ENCODE measurements around the gene OTUD5. TPM values are rescaled to one million over a fixed set of nuclear protein-coding genes. Genes with fewer than 3 reads are reported as not detected.

OTUD5 gene
- total RNA-seq, 4 donors from 2014 or later: 39.4 to 96.9 (median 40.6) TPM

GRCh38 chrX:48927123-48927522, 30.3 kb downstream of the OTUD5 start:
- Histone ChIP-seq H3K27me3 (no peaks in the 10 kb centered on the region), H3K9me3 (no peaks in the 10 kb centered on the region), H3K36me3 (peaks cover 0 to 8% (median 0%) of the 10 kb centered on the region in 4 donors), H3K27ac (no peak overlapping the region), H3K4me1 (no peaks in the 10 kb centered on the region), H3K4me3 (no peak overlapping the region)
- TF ChIP-seq POLR2AphosphoS5 (IDR thresholded peaks at IDR 0.05) (no peak), CTCF (IDR thresholded peaks at IDR 0.05) (no peak), POLR2A (IDR thresholded peaks at IDR 0.05) (no peak), EP300 (IDR thresholded peaks at IDR 0.05; ENCODE audit: low read depth) (no peak)
- WGBS, 2 donors (ENCODE audit: low coverage in 1 of 2): 71 to 74% methylated on average over 2 to 5 of the region's 5 CpGs
- in situ Hi-C loops (cut with MboI; ENCODE audit: low pct_ligation_motif_present in 1 of 4, low pct_unique_long_range_greater_than_20kb in 1 of 4, low sequenced_read_pairs in 3 of 4) (no loop called here), intact Hi-C loops (cut with DNase I; ENCODE audit: low total_unique reads) (no loop called here)
- DNase-seq: no peak

- Histone ChIP-seq H3K4me3 (no peak overlapping the region), H3K27ac (no peak overlapping the region), H3K27me3 (no peaks in the 10 kb centered on the region), H3K4me1 (peaks cover 0 to 4% (median 0%) of the 10 kb centered on the region in 4 donors), H3K36me3 (peaks cover 0 to 4% (median 0%) of the 10 kb centered on the region in 4 donors), H3K9me3 (no peaks in the 10 kb centered on the region)
- intact Hi-C loops (cut with DNase I; ENCODE audit: low total_unique reads): loop anchor here (5.0 kb wide), 1 partner anchor 1522 kb away; no protein-coding TSS in a partner anchor
- in situ Hi-C loops (cut with MboI; ENCODE audit: low pct_ligation_motif_present in 1 of 4, low pct_unique_long_range_greater_than_20kb in 1 of 4, low sequenced_read_pairs in 3 of 4): loop anchor here in 1 of 4 donors (25.0 kb wide), 1 partner anchor 287 kb away; no protein-coding TSS in a partner anchor
- WGBS, 2 donors (ENCODE audit: low coverage in 1 of 2): 84% methylated on average over 5 of the region's 5 CpGs; no CpG with 5 or more reads in 1 of the 2 donors
- DNase-seq: no peak
- TF ChIP-seq EP300 (IDR thresholded peaks at IDR 0.05; ENCODE audit: low read depth) (no peak), POLR2AphosphoS5 (IDR thresholded peaks at IDR 0.05) (no peak), CTCF (IDR thresholded peaks at IDR 0.05) (no peak), POLR2A (IDR thresholded peaks at IDR 0.05) (no peak)
These were observed 33.1 kb downstream of the OTUD5 start for GRCh38 chrX:48924270-48924669.

GRCh38 chrX:48923771-48924170, 33.6 kb downstream of the OTUD5 start:
- TF ChIP-seq CTCF (IDR thresholded peaks at IDR 0.05): no peak
- no peak for TF ChIP-seq EP300 (IDR thresholded peaks at IDR 0.05; ENCODE audit: low read depth)
- no peak for TF ChIP-seq POLR2AphosphoS5 (IDR thresholded peaks at IDR 0.05)
- TF ChIP-seq POLR2A (IDR thresholded peaks at IDR 0.05): no peak
- Histone ChIP-seq H3K4me3 (no peak overlapping the region), H3K4me1 (peaks cover 0 to 5% (median 0%) of the 10 kb centered on the region in 4 donors), H3K27ac (no peak overlapping the region), H3K27me3 (no peaks in the 10 kb centered on the region), H3K36me3 (peaks cover 0 to 4% (median 0%) of the 10 kb centered on the region in 4 donors), H3K9me3 (no peaks in the 10 kb centered on the region)
- intact Hi-C loops (cut with DNase I; ENCODE audit: low total_unique reads) (loop anchor here (5.0 kb wide), 1 partner anchor 1521 kb away; no protein-coding TSS in a partner anchor), in situ Hi-C loops (cut with MboI; ENCODE audit: low pct_ligation_motif_present in 1 of 4, low pct_unique_long_range_greater_than_20kb in 1 of 4, low sequenced_read_pairs in 3 of 4) (loop anchor here in 1 of 4 donors (25.0 kb wide), 1 partner anchor 286 kb away; no protein-coding TSS in a partner anchor)
- 98% methylated on average over 13 of the region's 13 CpGs; no CpG with 5 or more reads in 1 of the 2 donors for WGBS, 2 donors (ENCODE audit: low coverage in 1 of 2)
- DNase-seq: no peak

GRCh38 chrX:48920718-48921104, 36.7 kb downstream of the OTUD5 start:
- peaks cover 0 to 13% (median 8%) of the 10 kb centered on the region in 4 donors for H3K4me1 ChIP-seq
- H3K4me3 ChIP-seq: no peak overlapping the region
- peaks cover 0 to 4% (median 0%) of the 10 kb centered on the region in 4 donors for H3K36me3 ChIP-seq
- no peak for DNase-seq
- H3K9me3 ChIP-seq: no peaks in the 10 kb centered on the region
- peak overlapping the region in 3 of 4 donors; percentile 31 to 94 (median 43) for H3K27ac ChIP-seq
- intact Hi-C loops (cut with DNase I; ENCODE audit: low total_unique reads) (loop anchor here (5.0 kb wide), 1 partner anchor 1518 kb away; no protein-coding TSS in a partner anchor), in situ Hi-C loops (cut with MboI; ENCODE audit: low pct_ligation_motif_present in 1 of 4, low pct_unique_long_range_greater_than_20kb in 1 of 4, low sequenced_read_pairs in 3 of 4) (loop anchor here in 1 of 4 donors (25.0 kb wide), 1 partner anchor 283 kb away; no protein-coding TSS in a partner anchor)
- 79 to 100% methylated on average over 1 to 4 of the region's 4 CpGs for WGBS, 2 donors (ENCODE audit: low coverage in 1 of 2)
- TF ChIP-seq EP300 (IDR thresholded peaks at IDR 0.05; ENCODE audit: low read depth) (no peak), POLR2A (IDR thresholded peaks at IDR 0.05) (no peak), CTCF (IDR thresholded peaks at IDR 0.05) (no peak), POLR2AphosphoS5 (IDR thresholded peaks at IDR 0.05) (no peak)
- no peaks in the 10 kb centered on the region for H3K27me3 ChIP-seq
